SK-N-SH treated with all-trans-retinoic acid at 6 μM for 48 hours (cell line): ENCODE data around the gene CLEC6A.

Experiments
- ATAC-seq: fragments of 200-7000 bp; cut with Tn5 transposase; 3 replicates; pipeline ENCODE4 v1.9.1; 2020; ENCODE audit warnings: mild to moderate bottlenecking, moderate library complexity
- ARNTL ChIP-seq: fragments of 450-650 bp; formaldehyde crosslinking; IDR thresholded peaks from 2 replicates; pipeline ENCODE4 v1.5.0; 2020; ENCODE audit warnings: low read depth, mild to moderate bottlenecking, moderate library complexity, borderline replicate concordance
- BACH2 ChIP-seq: fragments of 250-450 bp; sonication (Bioruptor Pico); IDR thresholded peaks from 2 replicates; pipeline ENCODE4 v1.9.0; 2021; ENCODE audit warnings: mild to moderate bottlenecking, borderline replicate concordance
- CSDC2 ChIP-seq: fragments of 250-450 bp; sonication (Bioruptor Pico); IDR thresholded peaks from 2 replicates; pipeline ENCODE4 v1.5.0; 2020; ENCODE audit warnings: mild to moderate bottlenecking, moderate library complexity
- ESRRG ChIP-seq: fragments of 250-450 bp; sonication (Bioruptor Pico); IDR thresholded peaks from 2 replicates; pipeline ENCODE4 v1.6.1; 2021; ENCODE audit warnings: mild to moderate bottlenecking
- GLIS3 ChIP-seq: fragments of 250-450 bp; sonication (Bioruptor Pico); IDR thresholded peaks from 2 replicates; pipeline ENCODE4 v1.5.0; 2020; ENCODE audit warnings: mild to moderate bottlenecking, moderate library complexity
- ISL1 ChIP-seq: fragments of 250-450 bp; sonication (Bioruptor Pico); IDR thresholded peaks from 2 replicates; pipeline ENCODE4 v2.1.2; 2022; ENCODE audit warnings: mild to moderate bottlenecking, moderate library complexity
- PPARA ChIP-seq: fragments of 250-450 bp; sonication (Bioruptor Pico); IDR thresholded peaks from 2 replicates; pipeline ENCODE4 v1.5.0; 2020; ENCODE audit warnings: mild to moderate bottlenecking, borderline replicate concordance
- RARB ChIP-seq: fragments of 250-450 bp; sonication (Bioruptor Pico); IDR thresholded peaks from 2 replicates; pipeline ENCODE4 v1.8.0; 2021; ENCODE audit warnings: mild to moderate bottlenecking, moderate library complexity
- SNAI2 ChIP-seq: fragments of 250-450 bp; sonication (Bioruptor Pico); IDR thresholded peaks from 2 replicates; pipeline ENCODE4 v1.5.0; 2020; ENCODE audit warnings: mild to moderate bottlenecking, moderate library complexity
- TCF4 ChIP-seq: fragments of 250-450 bp; sonication (Bioruptor Pico); IDR thresholded peaks from 2 replicates; pipeline ENCODE4 v1.8.0; 2021; ENCODE audit warnings: mild to moderate bottlenecking, moderate library complexity, borderline replicate concordance
- TOX ChIP-seq: fragments of 250-450 bp; sonication (Bioruptor Pico); IDR thresholded peaks from 2 replicates; pipeline ENCODE4 v1.8.0; 2021; ENCODE audit warnings: mild to moderate bottlenecking, moderate library complexity, borderline replicate concordance
- ZC3H10 ChIP-seq: fragments of 250-450 bp; sonication (Bioruptor Pico); IDR thresholded peaks from 2 replicates; pipeline ENCODE4 v1.5.1; 2021; ENCODE audit warnings: mild to moderate bottlenecking, moderate library complexity
- ZFP3 ChIP-seq: fragments of 250-450 bp; sonication (Bioruptor Pico); IDR thresholded peaks from 2 replicates; pipeline ENCODE4 v1.5.0; 2020; ENCODE audit warnings: mild to moderate bottlenecking, moderate library complexity
- ZFP30 ChIP-seq: fragments of 450-650 bp; formaldehyde crosslinking; IDR thresholded peaks from 2 replicates; pipeline ENCODE4 v1.5.0; 2022; ENCODE audit warnings: mild to moderate bottlenecking, moderate library complexity
- ZNF8 ChIP-seq: fragments of 450-650 bp; formaldehyde crosslinking; IDR thresholded peaks from 2 replicates; pipeline ENCODE4 v1.5.0; 2020; ENCODE audit warnings: mild to moderate bottlenecking, moderate library complexity
- TF ChIP-seq, protein P1 (sequence below): fragments of 250-450 bp; sonication (Bioruptor Pico); IDR thresholded peaks from 2 replicates; pipeline ENCODE4 v1.5.1; 2021; ENCODE audit warnings: mild to moderate bottlenecking, moderate library complexity
- TF ChIP-seq, protein P2 (sequence below): fragments of 250-450 bp; sonication (Bioruptor Pico); IDR thresholded peaks from 2 replicates; pipeline ENCODE4 v1.5.1; 2020; ENCODE audit warnings: low read depth, mild to moderate bottlenecking, moderate library complexity
- TF ChIP-seq, protein P3 (sequence below): fragments of 250-450 bp; sonication (Bioruptor Pico); IDR thresholded peaks from 2 replicates; pipeline ENCODE4 v1.8.0; 2020; ENCODE audit warnings: mild to moderate bottlenecking, moderate library complexity, borderline replicate concordance
- TF ChIP-seq, protein P4 (sequence below): fragments of 250-450 bp; sonication (Bioruptor Pico); IDR thresholded peaks from 2 replicates; pipeline ENCODE4 v1.5.0; 2020; ENCODE audit warnings: mild to moderate bottlenecking, moderate library complexity

Gene CLEC6A

DNA sequence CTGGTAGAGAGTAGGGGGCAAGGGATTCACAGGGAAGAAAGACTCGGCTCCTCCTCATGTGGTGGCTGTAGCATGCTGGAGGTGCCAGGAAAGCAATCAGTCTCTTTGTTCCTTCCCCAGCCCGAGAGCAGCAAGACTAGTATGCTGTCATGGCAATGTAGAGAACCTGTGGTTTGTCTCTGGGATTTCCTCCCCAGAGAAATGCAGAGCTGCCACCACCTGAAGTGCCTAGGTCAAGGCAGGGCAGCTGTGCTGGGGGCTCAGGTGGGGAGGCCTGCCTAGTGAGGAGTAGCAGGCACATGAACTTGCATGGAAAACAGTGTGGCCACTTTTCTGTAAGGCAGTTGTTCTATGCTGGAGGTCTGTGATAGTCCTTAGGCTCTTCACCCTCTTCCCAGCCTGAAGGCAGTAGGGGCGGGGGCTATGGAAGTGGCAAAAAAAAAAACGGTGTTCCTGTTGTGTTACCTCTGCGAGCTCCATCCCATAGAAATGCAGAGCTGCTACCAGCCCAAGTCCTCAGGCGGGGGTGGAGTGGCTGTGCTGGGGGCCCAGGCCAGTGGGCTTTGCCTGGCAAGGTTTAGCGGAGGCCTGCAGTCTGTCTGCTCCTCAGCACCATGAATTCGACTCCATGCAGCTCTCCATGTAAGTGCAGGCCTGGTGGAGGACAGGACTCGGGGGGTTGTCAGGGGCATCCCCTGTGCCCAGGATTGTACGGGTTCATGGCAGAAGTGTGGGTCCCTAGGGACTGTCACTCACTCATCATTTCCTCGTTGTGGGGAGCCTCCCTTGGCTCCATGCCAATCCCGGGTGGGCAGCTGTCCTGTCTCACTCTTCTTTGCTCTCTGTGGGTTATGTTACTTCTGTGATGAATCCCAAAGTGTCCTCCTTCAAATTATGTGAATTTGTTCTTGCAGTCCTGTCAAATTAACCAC, 53.4 kb downstream of the CLEC6A start (continued):
- TF ChIP-seq, protein P1, sequence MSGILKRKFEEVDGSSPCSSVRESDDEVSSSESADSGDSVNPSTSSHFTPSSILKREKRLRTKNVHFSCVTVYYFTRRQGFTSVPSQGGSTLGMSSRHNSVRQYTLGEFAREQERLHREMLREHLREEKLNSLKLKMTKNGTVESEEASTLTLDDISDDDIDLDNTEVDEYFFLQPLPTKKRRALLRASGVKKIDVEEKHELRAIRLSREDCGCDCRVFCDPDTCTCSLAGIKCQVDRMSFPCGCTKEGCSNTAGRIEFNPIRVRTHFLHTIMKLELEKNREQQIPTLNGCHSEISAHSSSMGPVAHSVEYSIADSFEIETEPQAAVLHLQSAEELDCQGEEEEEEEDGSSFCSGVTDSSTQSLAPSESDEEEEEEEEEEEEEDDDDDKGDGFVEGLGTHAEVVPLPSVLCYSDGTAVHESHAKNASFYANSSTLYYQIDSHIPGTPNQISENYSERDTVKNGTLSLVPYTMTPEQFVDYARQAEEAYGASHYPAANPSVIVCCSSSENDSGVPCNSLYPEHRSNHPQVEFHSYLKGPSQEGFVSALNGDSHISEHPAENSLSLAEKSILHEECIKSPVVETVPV (CRISPR knock-in tag), result no peak
- TF ChIP-seq, all 23 proteins: peak for 0

DNA sequence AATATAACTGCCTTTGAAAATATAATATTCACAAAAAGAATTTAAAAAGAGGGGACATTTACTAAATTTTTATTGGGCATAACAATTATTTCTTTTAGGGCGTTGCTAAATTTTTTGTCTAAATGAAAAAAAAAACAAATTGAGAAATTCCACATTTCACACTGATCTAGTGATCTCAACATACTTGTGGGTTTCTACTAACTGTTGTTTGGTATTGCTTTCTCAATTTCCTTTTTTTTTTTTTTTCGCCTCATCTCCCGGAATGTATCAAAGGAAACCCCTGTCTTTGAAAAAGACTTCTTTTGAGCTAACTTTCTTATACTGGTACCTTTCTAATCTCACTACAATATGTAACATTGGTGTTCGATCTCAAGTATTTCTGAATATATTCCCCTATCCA, 57.5 kb downstream of the CLEC6A start, which contains the start of gene CLEC4D:
Gene CLEC4D (plus strand): TSS at position 248 of the 400 bp plus-strand sequence. CDS start 230 bp downstream, outside the sequence.
- ATAC-seq, result no peak
- TF ChIP-seq ISL1 (CRISPR knock-in tag) (no peak), ZFP3 (CRISPR knock-in tag) (no peak), GLIS3 (no peak), TOX (no peak), BACH2 (CRISPR knock-in tag) (no peak), ZNF8 (CRISPR knock-in tag) (no peak), PPARA (CRISPR knock-in tag) (no peak), ZC3H10 (CRISPR knock-in tag) (no peak), SNAI2 (CRISPR knock-in tag) (no peak), TCF4 (CRISPR knock-in tag) (no peak), ESRRG (CRISPR knock-in tag) (no peak), RARB (CRISPR knock-in tag) (no peak), ARNTL (CRISPR knock-in tag) (no peak), ZFP30 (CRISPR knock-in tag) (no peak)
- TF ChIP-seq, protein P2, sequence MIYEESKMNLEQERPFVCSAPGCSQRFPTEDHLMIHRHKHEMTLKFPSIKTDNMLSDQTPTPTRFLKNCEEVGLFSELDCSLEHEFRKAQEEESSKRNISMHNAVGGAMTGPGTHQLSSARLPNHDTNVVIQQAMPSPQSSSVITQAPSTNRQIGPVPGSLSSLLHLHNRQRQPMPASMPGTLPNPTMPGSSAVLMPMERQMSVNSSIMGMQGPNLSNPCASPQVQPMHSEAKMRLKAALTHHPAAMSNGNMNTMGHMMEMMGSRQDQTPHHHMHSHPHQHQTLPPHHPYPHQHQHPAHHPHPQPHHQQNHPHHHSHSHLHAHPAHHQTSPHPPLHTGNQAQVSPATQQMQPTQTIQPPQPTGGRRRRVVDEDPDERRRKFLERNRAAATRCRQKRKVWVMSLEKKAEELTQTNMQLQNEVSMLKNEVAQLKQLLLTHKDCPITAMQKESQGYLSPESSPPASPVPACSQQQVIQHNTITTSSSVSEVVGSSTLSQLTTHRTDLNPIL (CRISPR knock-in tag), result no peak
- TF ChIP-seq, protein P1 (CRISPR knock-in tag), result no peak
- TF ChIP-seq, protein P3, sequence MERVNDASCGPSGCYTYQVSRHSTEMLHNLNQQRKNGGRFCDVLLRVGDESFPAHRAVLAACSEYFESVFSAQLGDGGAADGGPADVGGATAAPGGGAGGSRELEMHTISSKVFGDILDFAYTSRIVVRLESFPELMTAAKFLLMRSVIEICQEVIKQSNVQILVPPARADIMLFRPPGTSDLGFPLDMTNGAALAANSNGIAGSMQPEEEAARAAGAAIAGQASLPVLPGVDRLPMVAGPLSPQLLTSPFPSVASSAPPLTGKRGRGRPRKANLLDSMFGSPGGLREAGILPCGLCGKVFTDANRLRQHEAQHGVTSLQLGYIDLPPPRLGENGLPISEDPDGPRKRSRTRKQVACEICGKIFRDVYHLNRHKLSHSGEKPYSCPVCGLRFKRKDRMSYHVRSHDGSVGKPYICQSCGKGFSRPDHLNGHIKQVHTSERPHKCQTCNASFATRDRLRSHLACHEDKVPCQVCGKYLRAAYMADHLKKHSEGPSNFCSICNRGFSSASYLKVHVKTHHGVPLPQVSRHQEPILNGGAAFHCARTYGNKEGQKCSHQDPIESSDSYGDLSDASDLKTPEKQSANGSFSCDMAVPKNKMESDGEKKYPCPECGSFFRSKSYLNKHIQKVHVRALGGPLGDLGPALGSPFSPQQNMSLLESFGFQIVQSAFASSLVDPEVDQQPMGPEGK (CRISPR knock-in tag), result no peak
- TF ChIP-seq, protein P4, sequence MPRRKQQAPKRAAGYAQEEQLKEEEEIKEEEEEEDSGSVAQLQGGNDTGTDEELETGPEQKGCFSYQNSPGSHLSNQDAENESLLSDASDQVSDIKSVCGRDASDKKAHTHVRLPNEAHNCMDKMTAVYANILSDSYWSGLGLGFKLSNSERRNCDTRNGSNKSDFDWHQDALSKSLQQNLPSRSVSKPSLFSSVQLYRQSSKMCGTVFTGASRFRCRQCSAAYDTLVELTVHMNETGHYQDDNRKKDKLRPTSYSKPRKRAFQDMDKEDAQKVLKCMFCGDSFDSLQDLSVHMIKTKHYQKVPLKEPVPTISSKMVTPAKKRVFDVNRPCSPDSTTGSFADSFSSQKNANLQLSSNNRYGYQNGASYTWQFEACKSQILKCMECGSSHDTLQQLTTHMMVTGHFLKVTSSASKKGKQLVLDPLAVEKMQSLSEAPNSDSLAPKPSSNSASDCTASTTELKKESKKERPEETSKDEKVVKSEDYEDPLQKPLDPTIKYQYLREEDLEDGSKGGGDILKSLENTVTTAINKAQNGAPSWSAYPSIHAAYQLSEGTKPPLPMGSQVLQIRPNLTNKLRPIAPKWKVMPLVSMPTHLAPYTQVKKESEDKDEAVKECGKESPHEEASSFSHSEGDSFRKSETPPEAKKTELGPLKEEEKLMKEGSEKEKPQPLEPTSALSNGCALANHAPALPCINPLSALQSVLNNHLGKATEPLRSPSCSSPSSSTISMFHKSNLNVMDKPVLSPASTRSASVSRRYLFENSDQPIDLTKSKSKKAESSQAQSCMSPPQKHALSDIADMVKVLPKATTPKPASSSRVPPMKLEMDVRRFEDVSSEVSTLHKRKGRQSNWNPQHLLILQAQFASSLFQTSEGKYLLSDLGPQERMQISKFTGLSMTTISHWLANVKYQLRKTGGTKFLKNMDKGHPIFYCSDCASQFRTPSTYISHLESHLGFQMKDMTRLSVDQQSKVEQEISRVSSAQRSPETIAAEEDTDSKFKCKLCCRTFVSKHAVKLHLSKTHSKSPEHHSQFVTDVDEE (CRISPR knock-in tag), result no peak
- TF ChIP-seq, all 23 proteins: peak for 0

DNA sequence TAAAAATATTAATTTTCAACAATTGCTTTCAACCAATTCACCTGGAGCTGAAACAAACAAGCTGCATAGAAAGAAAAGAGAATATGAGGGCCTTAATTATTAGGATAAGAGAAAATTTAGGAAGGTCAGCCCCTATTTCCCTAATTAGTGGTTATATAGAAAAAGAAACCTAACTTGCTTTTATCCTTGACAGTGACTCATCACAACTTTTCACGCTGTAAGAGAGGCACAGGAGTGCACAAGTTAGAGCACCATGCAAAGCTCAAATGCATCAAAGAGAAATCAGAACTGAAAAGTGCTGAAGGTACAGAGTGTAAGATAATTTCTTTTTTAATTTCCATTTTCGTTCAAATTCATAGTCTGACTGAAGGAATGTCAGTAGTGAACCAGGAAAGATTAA, 62.2 kb downstream of the CLEC6A start:
- ATAC-seq, result no peak
- TF ChIP-seq ZFP3 (CRISPR knock-in tag) (no peak), ZFP30 (CRISPR knock-in tag) (no peak), BACH2 (CRISPR knock-in tag) (no peak)
- TF ChIP-seq, all 23 proteins: peak for 0

DNA sequence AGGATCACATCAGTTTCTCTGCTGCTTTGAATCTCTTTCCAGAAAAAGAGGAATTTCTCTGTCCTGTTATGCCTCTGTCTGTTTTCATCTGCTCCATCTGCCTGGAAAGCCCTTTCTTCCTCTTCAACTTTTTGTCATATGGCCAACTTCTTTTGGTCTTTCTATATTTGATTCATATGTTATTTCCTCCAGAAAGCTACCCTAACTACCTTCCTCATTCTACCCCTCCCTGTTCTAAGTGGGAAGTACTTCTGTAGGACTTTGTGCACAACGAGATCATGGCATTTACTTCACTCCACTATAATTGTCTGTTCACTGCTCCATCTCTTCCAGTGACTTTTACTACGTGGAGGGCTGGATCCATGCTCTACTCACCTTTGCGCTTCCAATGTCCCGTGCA, 63.4 kb downstream of the CLEC6A start:
- no peak for ATAC-seq
- TF ChIP-seq ARNTL (CRISPR knock-in tag) (no peak), ZFP3 (CRISPR knock-in tag) (no peak), RARB (CRISPR knock-in tag) (no peak), ESRRG (CRISPR knock-in tag) (no peak), ZC3H10 (CRISPR knock-in tag) (no peak), BACH2 (CRISPR knock-in tag) (no peak), ZNF8 (CRISPR knock-in tag) (no peak), PPARA (CRISPR knock-in tag) (no peak), CSDC2 (CRISPR knock-in tag) (no peak), ISL1 (CRISPR knock-in tag) (no peak)
- TF ChIP-seq, protein P4 (CRISPR knock-in tag), result no peak
- TF ChIP-seq, protein P1 (CRISPR knock-in tag), result no peak
